Panc1 (cell line): Measurements from ENCODE around the gene ORC3. TPM values are rescaled to one million over a fixed set of nuclear protein-coding genes. Genes with fewer than 3 reads are reported as not detected.
"Not testable (repeated sequence)": the region's sequence is repeated elsewhere in the genome, so short reads cannot be mapped to it uniquely, and the experiment has no call there.

Experiments used
- ATAC-seq: fragments of 200-7000 bp; cut with Tn5 transposase; 2 replicates; pipeline ENCODE4 v1.9.1; 2020; ENCODE audit warnings: mild to moderate bottlenecking, moderate library complexity
- BruUV-seq: library from RNA; stranded (reverse); fragments of 400-500 nt; replicated peaks from 2 replicates; lab custom pipeline; 2021; lab: Mats Ljungman, UMichigan
- CTCF ChIA-PET: fragments of 300-600 bp; sonication (Branson Sonifier 250); formaldehyde crosslinking; loops from one replicate; lab custom pipeline; 2022; ENCODE audit warnings: antibody characterized with exemption; lab: Charles Lee
- POLR2A ChIA-PET: fragments of 300-600 bp; sonication (Branson Sonifier 250); formaldehyde crosslinking; loops from one replicate; lab custom pipeline; 2022; ENCODE audit warnings: antibody characterized with exemption; lab: Charles Lee
- DNase-seq: peaks from one replicate; pipeline ENCODE4 v3.0.0-alpha.2; 2010; ENCODE audit warnings: low read depth, low spot score
- H3K27ac ChIP-seq: 2 replicates; pipeline ENCODE4 v1.5.1; 2011; ENCODE audit warnings: mild to moderate bottlenecking, low read length, inconsistent platforms
- H3K27me3 ChIP-seq: fragments of 200-500 bp; sonication (Bioruptor generic); 2 replicates; pipeline ENCODE4 v1.6.0; 2014; ENCODE audit warnings: low read length, inconsistent platforms; ENCODE audit not compliant: control insufficient read depth, insufficient read depth
- H3K36me3 ChIP-seq: fragments of 200-500 bp; sonication (Bioruptor generic); 2 replicates; pipeline ENCODE4 v1.5.1; 2014; ENCODE audit warnings: inconsistent platforms, mild to moderate bottlenecking, low read length, moderate library complexity; ENCODE audit not compliant: control insufficient read depth, insufficient read depth
- H3K4me1 ChIP-seq: 2 replicates; pipeline ENCODE4 v1.5.1; 2011; ENCODE audit warnings: inconsistent platforms, mild to moderate bottlenecking, low read length, moderate library complexity; ENCODE audit not compliant: control insufficient read depth, insufficient read depth
- H3K4me3 ChIP-seq, 2 experiments: 2 replicates each; pipeline ENCODE4 v1.5.1; 2011 to 2012; ENCODE audit warnings: low read depth in 2 of 2, low read length in 2 of 2, mild to moderate bottlenecking in 2 of 2, inconsistent platforms in 1 of 2, moderate library complexity in 1 of 2
- H3K9me3 ChIP-seq: fragments of 200-500 bp; sonication (Bioruptor generic); 2 replicates; pipeline ENCODE4 v1.5.1; 2014; ENCODE audit warnings: low read depth, mild to moderate bottlenecking, inconsistent platforms, low read length, moderate library complexity; ENCODE audit not compliant: control insufficient read depth, insufficient read depth
- POLR2AphosphoS5 ChIP-seq: IDR thresholded peaks from 2 replicates; pipeline ENCODE4 v1.6.1; 2012; ENCODE audit warnings: mild to moderate bottlenecking, low read depth, low read length, moderate library complexity
- REST ChIP-seq, 2 experiments: IDR thresholded peaks; 2 replicates each; pipeline ENCODE4 v1.6.1; 2011 to 2012; ENCODE audit warnings: low read depth in 2 of 2, control low read depth in 1 of 2, low read length in 1 of 2, mild to moderate bottlenecking in 1 of 2, moderate library complexity in 1 of 2; ENCODE audit not compliant: insufficient read depth in 1 of 2
- SIN3A ChIP-seq: IDR thresholded peaks from 2 replicates; pipeline ENCODE4 v1.6.1; 2012; ENCODE audit warnings: low read depth, mild to moderate bottlenecking, low read length, moderate library complexity, borderline replicate concordance; ENCODE audit not compliant: insufficient read depth
- TCF7L2 ChIP-seq: IDR thresholded peaks from 2 replicates; pipeline ENCODE4 v1.6.1; 2011; ENCODE audit warnings: mild to moderate bottlenecking, low read depth, low read length, inconsistent platforms
- in situ Hi-C: cut with HindIII; loops from 2 replicates; pipeline ENCODE4 v1.10.0; 2016; ENCODE audit warnings: low sequenced_read_pairs, low pct_unique_long_range_greater_than_20kb
- intact Hi-C: fragments of 100-400 bp; cut with micrococcal nuclease; formaldehyde crosslinking; loops from one replicate; pipeline ENCODE4 v1.10.0; 2022; ENCODE audit not compliant: unreplicated experiment
- total RNA-seq: library from RNA; stranded (reverse); gene quantifications from one replicate; pipeline ENCODE4 v1.2.1, GENCODE V29; 2021; ENCODE audit not compliant: unreplicated experiment
- TF ChIP-seq, protein P1 (sequence below): fragments of 450-650 bp; IDR thresholded peaks from 2 replicates; pipeline ENCODE4 v1.5.1; 2017; ENCODE audit warnings: mild to moderate bottlenecking

ORC3 gene
- total RNA-seq, 1 experiment from 2014 or later: 36.9 TPM

DNA sequence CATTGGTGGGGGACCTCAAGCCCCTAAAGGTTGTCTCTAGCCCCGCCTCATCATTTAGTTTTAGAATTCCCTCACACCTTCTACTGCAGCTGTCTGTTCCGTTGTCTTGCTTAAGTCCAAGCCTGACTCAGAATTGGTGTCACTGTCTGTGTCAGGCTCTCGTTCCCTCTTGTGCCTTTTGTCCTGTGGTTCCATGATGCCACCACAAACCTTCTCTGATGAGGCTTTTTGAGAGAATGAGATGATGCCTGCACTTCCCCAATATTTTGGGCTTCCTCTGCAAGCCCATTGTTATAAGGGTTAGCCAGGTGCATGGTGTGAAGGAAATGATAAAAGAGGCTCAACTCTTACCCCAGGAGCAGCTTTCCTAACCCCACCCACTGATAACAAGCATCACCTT, 120.2 kb downstream of the ORC3 start:
- intact Hi-C loops (no loop called here), in situ Hi-C loops (no loop called here)
- Histone ChIP-seq H3K36me3 (no peaks in the 10 kb centered on the region), H3K27ac (no peak overlapping the region), H3K9me3 (no peaks in the 10 kb centered on the region), H3K4me1 (peaks cover 18% of the 10 kb centered on the region), H3K27me3 (no peaks in the 10 kb centered on the region), H3K4me3 (no peak overlapping the region)
- TF ChIP-seq POLR2AphosphoS5 (no peak), TCF7L2 (no peak), REST (IDR thresholded peaks at IDR 0.05; ENCODE audit: insufficient read depth in 1 of 2, low read depth in 2 of 2, low read length in 1 of 2) (no peak), SIN3A (no peak)
- TF ChIP-seq, protein P1, sequence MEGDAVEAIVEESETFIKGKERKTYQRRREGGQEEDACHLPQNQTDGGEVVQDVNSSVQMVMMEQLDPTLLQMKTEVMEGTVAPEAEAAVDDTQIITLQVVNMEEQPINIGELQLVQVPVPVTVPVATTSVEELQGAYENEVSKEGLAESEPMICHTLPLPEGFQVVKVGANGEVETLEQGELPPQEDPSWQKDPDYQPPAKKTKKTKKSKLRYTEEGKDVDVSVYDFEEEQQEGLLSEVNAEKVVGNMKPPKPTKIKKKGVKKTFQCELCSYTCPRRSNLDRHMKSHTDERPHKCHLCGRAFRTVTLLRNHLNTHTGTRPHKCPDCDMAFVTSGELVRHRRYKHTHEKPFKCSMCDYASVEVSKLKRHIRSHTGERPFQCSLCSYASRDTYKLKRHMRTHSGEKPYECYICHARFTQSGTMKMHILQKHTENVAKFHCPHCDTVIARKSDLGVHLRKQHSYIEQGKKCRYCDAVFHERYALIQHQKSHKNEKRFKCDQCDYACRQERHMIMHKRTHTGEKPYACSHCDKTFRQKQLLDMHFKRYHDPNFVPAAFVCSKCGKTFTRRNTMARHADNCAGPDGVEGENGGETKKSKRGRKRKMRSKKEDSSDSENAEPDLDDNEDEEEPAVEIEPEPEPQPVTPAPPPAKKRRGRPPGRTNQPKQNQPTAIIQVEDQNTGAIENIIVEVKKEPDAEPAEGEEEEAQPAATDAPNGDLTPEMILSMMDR: no peak
- no peak for DNase-seq
- no peak for ATAC-seq
- no TSS peak for BruUV-seq
- ChIA-PET CTCF (no interaction called here), POLR2A (no interaction called here)

GRCh38 chr6:87712713-87713112, 122.8 kb downstream of the ORC3 start:
- H3K27ac ChIP-seq, ATAC-seq, H3K4me1 ChIP-seq, BruUV-seq, intact Hi-C loops, in situ Hi-C loops, POLR2A ChIA-PET, H3K9me3 ChIP-seq, H3K36me3 ChIP-seq, DNase-seq, H3K4me3 ChIP-seq, CTCF ChIA-PET, H3K27me3 ChIP-seq: not testable (repeated sequence)

GRCh38 chr6:87714093-87714842, 124.3 kb downstream of the ORC3 start:
- ChIA-PET POLR2A (interaction anchor here (0.6 kb wide), 1 partner anchor 15 kb away, joined by 3 read pairs; no protein-coding TSS in a partner anchor), CTCF (no interaction called here)
- no peaks in the 10 kb centered on the region for H3K27me3 ChIP-seq
- DNase-seq: no peak
- in situ Hi-C loops (no loop called here), intact Hi-C loops (no loop called here)
- no peaks in the 10 kb centered on the region for H3K36me3 ChIP-seq
- no TSS peak for BruUV-seq
- TF ChIP-seq TCF7L2 (no peak), SIN3A (no peak), REST (IDR thresholded peaks at IDR 0.05; ENCODE audit: insufficient read depth in 1 of 2, low read depth in 2 of 2, low read length in 1 of 2) (no peak)
- TF ChIP-seq, protein P1: no peak
- no peak overlapping the region for H3K4me3 ChIP-seq
- H3K9me3 ChIP-seq: no peaks in the 10 kb centered on the region
- H3K4me1 ChIP-seq: no peaks in the 10 kb centered on the region
- H3K27ac ChIP-seq: no peak overlapping the region
- peak; percentile 80 for ATAC-seq
